ENCODE data around the gene DENND1C. TPM values are rescaled to one million over a fixed set of nuclear protein-coding genes. Genes with fewer than 3 reads are reported as not detected.
A peak's percentile ranks its signal among the peaks of the same experiment; 100 is the strongest.

The DENND1C gene
- total and polyA plus RNA-seq, 9 of the 15 experiments (the other 6 are each of a cell fraction or from before 2014, with no cell fraction given) = 0.03 to 1.2 (median 0.32) TPM; not detected in 1

- TF ChIP-seq CTCF (IDR thresholded peaks at IDR 0.05 in 2 of 3, conservative IDR thresholded peaks at IDR 0.05 in 1 of 3; ENCODE audit: insufficient read depth in 2 of 3, low read depth in 1 of 3, low read length in 3 of 3) (peak; percentile 63 to 82 (median 75)), NKRF (IDR thresholded peaks at IDR 0.05; ENCODE audit: borderline replicate concordance) (peak; percentile 63; the same call in 1 of the 2 replicates), SREBF1 (IDR thresholded peaks at IDR 0.05; ENCODE audit: borderline replicate concordance, low read depth, low read length) (no peak), CBX1 (IDR thresholded peaks at IDR 0.05; ENCODE audit: low read depth) (no peak; the same call in 1 of the 2 replicates), ZZZ3 (IDR thresholded peaks at IDR 0.05) (no peak), KLF10 (CRISPR knock-in tag; IDR thresholded peaks at IDR 0.05) (no peak), E2F1 (CRISPR knock-in tag; IDR thresholded peaks at IDR 0.05) (peak; percentile 78), ZNF395 (CRISPR knock-in tag; IDR thresholded peaks at IDR 0.05) (0 out of 2 replicates have a peak, but pooled peaks have one; percentile 7), ZNF174 (CRISPR knock-in tag; IDR thresholded peaks at IDR 0.05) (no peak), FUS (optimal IDR thresholded peaks at IDR 0.05; ENCODE audit: low read depth, low read length) (no peak), RCOR1 (IDR thresholded peaks at IDR 0.05; ENCODE audit: borderline replicate concordance in 1 of 2, low read depth in 2 of 2, low read length in 2 of 2) (peak; percentile 32 to 84; a peak in 2 of 4 replicates)
- TF ChIP-seq, protein P1, sequence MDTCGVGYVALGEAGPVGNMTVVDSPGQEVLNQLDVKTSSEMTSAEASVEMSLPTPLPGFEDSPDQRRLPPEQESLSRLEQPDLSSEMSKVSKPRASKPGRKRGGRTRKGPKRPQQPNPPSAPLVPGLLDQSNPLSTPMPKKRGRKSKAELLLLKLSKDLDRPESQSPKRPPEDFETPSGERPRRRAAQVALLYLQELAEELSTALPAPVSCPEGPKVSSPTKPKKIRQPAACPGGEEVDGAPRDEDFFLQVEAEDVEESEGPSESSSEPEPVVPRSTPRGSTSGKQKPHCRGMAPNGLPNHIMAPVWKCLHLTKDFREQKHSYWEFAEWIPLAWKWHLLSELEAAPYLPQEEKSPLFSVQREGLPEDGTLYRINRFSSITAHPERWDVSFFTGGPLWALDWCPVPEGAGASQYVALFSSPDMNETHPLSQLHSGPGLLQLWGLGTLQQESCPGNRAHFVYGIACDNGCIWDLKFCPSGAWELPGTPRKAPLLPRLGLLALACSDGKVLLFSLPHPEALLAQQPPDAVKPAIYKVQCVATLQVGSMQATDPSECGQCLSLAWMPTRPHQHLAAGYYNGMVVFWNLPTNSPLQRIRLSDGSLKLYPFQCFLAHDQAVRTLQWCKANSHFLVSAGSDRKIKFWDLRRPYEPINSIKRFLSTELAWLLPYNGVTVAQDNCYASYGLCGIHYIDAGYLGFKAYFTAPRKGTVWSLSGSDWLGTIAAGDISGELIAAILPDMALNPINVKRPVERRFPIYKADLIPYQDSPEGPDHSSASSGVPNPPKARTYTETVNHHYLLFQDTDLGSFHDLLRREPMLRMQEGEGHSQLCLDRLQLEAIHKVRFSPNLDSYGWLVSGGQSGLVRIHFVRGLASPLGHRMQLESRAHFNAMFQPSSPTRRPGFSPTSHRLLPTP (IDR thresholded peaks at IDR 0.05; ENCODE audit: borderline replicate concordance, extremely low read depth, insufficient read length) = no peak
- TF ChIP-seq, protein P2, sequence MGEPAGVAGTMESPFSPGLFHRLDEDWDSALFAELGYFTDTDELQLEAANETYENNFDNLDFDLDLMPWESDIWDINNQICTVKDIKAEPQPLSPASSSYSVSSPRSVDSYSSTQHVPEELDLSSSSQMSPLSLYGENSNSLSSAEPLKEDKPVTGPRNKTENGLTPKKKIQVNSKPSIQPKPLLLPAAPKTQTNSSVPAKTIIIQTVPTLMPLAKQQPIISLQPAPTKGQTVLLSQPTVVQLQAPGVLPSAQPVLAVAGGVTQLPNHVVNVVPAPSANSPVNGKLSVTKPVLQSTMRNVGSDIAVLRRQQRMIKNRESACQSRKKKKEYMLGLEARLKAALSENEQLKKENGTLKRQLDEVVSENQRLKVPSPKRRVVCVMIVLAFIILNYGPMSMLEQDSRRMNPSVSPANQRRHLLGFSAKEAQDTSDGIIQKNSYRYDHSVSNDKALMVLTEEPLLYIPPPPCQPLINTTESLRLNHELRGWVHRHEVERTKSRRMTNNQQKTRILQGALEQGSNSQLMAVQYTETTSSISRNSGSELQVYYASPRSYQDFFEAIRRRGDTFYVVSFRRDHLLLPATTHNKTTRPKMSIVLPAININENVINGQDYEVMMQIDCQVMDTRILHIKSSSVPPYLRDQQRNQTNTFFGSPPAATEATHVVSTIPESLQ (CRISPR knock-in tag; IDR thresholded peaks at IDR 0.05) = 0 out of 2 replicates have a peak, but pooled peaks have one; percentile 22
Observed at GRCh38 chr19:6460099-6460884, 21.3 kb downstream of the DENND1C start (continued).

Data from K562 (cell line).